ENCODE measurements around the gene TDRD9.

TDRD9 gene

GRCh38 chr14:104081261-104081835 is 153.1 kb downstream of the TDRD9 start:
- no peak for DNase-seq

- no peak for DNase-seq
Measured at GRCh38 chr14:104081951-104082464, 153.8 kb downstream of the TDRD9 start.

GRCh38 chr14:104082807-104083206 is 154.6 kb downstream of the TDRD9 start:
- no peak for DNase-seq

- DNase-seq = no peak
Measured at GRCh38 chr14:104084251-104085002, 156.2 kb downstream of the TDRD9 start.

- no peak for DNase-seq
Measured at GRCh38 chr14:104085032-104085888, 157.0 kb downstream of the TDRD9 start, which contains the start of gene ASPG. TSS of gene ASPG (plus strand) at chr14:104085700. CDS start at chr14:104085771, 71 bp downstream.

- no peak for DNase-seq
Measured at GRCh38 chr14:104085889-104086201, 157.6 kb downstream of the TDRD9 start.

GRCh38 chr14:104086210-104086660 is 158.0 kb downstream of the TDRD9 start:
- no peak for DNase-seq

GRCh38 chr14:104086661-104087461 is 158.6 kb downstream of the TDRD9 start:
- no peak for DNase-seq

GRCh38 chr14:104087505-104087904 is 159.2 kb downstream of the TDRD9 start:
- no peak for DNase-seq

GRCh38 chr14:104087981-104088850 is 160.0 kb downstream of the TDRD9 start:
- no peak for DNase-seq

- DNase-seq = no peak
Measured at GRCh38 chr14:104090071-104090748, 162.0 kb downstream of the TDRD9 start.

GRCh38 chr14:104091061-104091926 is 163.0 kb downstream of the TDRD9 start:
- DNase-seq = no peak

GRCh38 chr14:104091927-104092771 is 163.9 kb downstream of the TDRD9 start:
- no peak for DNase-seq

GRCh38 chr14:104092931-104093365 is 164.7 kb downstream of the TDRD9 start:
- no peak for DNase-seq

- no peak for DNase-seq
Measured at GRCh38 chr14:104093366-104094055, 165.3 kb downstream of the TDRD9 start.

- no peak for DNase-seq
Measured at GRCh38 chr14:104094056-104094708, 165.9 kb downstream of the TDRD9 start.

GRCh38 chr14:104094709-104095425 is 166.6 kb downstream of the TDRD9 start:
- DNase-seq = no peak

All from T1000 (cell line).